GM18951 (cell line): ENCODE data around the gene ARPC1B.
"Not testable (repeated sequence)": the region's sequence is repeated elsewhere in the genome, so short reads cannot be mapped to it uniquely, and the experiment has no call there.

Experiments used
- POLR2A ChIP-seq: IDR thresholded peaks from 4 replicates; pipeline ENCODE4 v1.6.1; 2011; ENCODE audit warnings: mild to moderate bottlenecking; ENCODE audit not compliant: insufficient read length, insufficient read depth; ENCODE audit errors: extremely low read depth
- in situ Hi-C: fragments of 300-500 bp; cut with MboI; formaldehyde crosslinking; loops from one replicate; pipeline ENCODE4 v1.12.0; 2022; ENCODE audit warnings: low sequenced_read_pairs, mixed read lengths, inconsistent platforms; ENCODE audit not compliant: unreplicated experiment

Gene ARPC1B

GRCh38 chr7:99373091-99374066, 1.2 kb upstream of the ARPC1B start:
- in situ Hi-C loops, result no loop called here
- TF ChIP-seq POLR2A, result no peak

DNA sequence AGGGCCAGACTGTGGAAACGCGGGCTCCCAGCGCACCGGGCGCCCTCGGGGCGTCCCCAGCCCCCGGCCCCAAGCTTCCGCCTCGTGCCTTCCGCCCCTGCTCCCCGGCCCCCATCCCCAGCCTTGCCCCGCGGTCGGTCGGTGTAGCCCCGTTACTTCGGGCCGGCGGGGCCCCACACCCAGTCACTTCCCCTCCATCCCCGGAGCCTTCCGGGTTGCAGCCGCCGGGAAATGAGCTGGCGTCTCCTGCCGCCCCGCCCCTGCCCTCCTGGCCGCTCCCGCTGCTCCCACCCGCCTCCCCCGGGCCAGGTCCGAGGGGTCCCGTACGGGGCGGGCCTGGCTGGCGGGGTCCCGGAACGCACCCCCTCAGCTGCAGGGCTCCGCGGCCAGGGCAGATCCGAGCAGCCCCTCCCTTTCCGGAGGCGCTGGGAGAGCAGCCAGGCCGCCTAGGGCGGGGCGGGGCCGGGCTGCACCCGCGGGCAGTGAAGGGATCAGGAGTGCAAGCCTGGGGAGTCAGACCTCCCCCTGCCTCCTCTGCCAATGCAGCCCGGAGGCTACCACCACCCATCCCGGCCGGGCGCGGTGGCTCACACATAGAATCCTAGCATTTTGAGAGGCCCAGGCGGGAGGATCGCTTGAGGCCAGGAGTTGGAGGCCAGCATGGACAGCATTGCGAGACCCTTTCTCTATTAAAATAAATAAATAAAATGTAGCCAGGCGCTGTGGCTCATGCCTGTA, 709 bp downstream of the ARPC1B start:
- in situ Hi-C loops, result no loop called here
- peak; percentile 75 for TF ChIP-seq POLR2A

- peak; percentile 42 for TF ChIP-seq POLR2A
- in situ Hi-C loops, result no loop called here
Measured at GRCh38 chr7:99379043-99379577, 4.6 kb downstream of the ARPC1B start.

GRCh38 chr7:99379693-99380031, 5.1 kb downstream of the ARPC1B start:
- in situ Hi-C loops, result not testable (repeated sequence)

- peak; percentile 62 for TF ChIP-seq POLR2A
- in situ Hi-C loops, result no loop called here
Measured at GRCh38 chr7:99380032-99380822, 5.7 kb downstream of the ARPC1B start.

- in situ Hi-C loops, result no loop called here
- peak; percentile 69 for TF ChIP-seq POLR2A
Measured at GRCh38 chr7:99380823-99381663, 6.5 kb downstream of the ARPC1B start.

GRCh38 chr7:99381664-99382075, 7.1 kb downstream of the ARPC1B start:
- no peak for TF ChIP-seq POLR2A
- in situ Hi-C loops, result no loop called here

DNA sequence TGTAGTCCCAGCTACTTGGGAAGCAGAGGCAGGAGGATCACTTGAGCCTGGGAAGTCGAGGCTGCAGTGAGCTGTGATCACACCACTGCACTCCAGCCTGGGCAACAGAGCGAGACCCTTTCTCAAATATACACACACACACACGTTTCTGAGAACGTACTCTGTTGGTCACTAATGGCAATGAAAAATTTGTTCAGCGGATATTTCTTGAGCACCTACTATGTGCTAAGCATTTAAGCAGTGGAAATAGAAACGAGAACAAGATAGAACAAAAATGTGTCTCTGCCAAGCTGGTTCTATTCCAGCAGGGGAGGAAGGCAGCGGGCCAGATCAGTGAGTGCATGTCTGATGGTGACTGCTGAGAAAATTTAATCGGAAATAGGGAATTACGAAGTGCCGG, 8.7 kb downstream of the ARPC1B start:
- TF ChIP-seq POLR2A, result no peak
- in situ Hi-C loops, result no loop called here

- TF ChIP-seq POLR2A, result no peak
- in situ Hi-C loops, result no loop called here
Measured at GRCh38 chr7:99383791-99384370, 9.4 kb downstream of the ARPC1B start.

DNA sequence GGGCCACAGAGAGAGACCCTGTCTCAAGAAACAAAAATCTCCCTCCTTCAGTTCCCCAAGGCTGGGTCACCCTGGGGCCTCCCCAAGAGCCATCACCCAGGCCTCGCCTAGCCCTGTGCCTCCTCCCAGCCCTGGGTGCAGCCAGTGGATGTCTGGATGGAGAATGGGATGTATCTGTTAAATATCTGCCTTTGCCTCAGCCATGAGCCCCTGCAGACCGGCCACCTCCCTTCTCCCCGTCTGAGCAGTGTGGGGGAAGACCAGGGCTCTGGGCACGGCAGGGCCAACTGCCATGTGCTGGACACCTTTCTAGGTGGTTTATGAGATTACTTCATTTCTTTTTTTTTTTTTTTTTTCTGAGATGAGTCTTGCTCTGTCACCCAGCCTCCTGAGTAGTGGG, 10.0 kb downstream of the ARPC1B start:
- in situ Hi-C loops, result no loop called here
- TF ChIP-seq POLR2A, result no peak

GRCh38 chr7:99385564-99385963, 11.0 kb downstream of the ARPC1B start:
- in situ Hi-C loops, result no loop called here
- no peak for TF ChIP-seq POLR2A
